NOMO-1 (cell line): ENCODE results near the gene SPTAN1.
"Not testable (repeated sequence)": the region's sequence is repeated elsewhere in the genome, so short reads cannot be mapped to it uniquely, and the experiment has no call there.

Experiments
- DNase-seq, 2 experiments: peaks; one replicate each; lab custom pipeline; 2025; ENCODE audit not compliant: unreplicated experiment in 2 of 2; lab: John Stamatoyannopoulos, UW

Gene SPTAN1

GRCh38 chr9:128552744-128553440, 505 bp downstream of the SPTAN1 start:
- peak in 1 of 2 experiments; percentile 35 for DNase-seq

- no peak for DNase-seq
Observed at GRCh38 chr9:128553728-128554127, 1.3 kb downstream of the SPTAN1 start.

GRCh38 chr9:128554155-128554862, 1.9 kb downstream of the SPTAN1 start:
- no peak for DNase-seq

- DNase-seq: no peak
Observed at GRCh38 chr9:128555180-128555721, 2.9 kb downstream of the SPTAN1 start.

- no peak for DNase-seq
Observed at GRCh38 chr9:128556276-128556675, 3.9 kb downstream of the SPTAN1 start.

DNA sequence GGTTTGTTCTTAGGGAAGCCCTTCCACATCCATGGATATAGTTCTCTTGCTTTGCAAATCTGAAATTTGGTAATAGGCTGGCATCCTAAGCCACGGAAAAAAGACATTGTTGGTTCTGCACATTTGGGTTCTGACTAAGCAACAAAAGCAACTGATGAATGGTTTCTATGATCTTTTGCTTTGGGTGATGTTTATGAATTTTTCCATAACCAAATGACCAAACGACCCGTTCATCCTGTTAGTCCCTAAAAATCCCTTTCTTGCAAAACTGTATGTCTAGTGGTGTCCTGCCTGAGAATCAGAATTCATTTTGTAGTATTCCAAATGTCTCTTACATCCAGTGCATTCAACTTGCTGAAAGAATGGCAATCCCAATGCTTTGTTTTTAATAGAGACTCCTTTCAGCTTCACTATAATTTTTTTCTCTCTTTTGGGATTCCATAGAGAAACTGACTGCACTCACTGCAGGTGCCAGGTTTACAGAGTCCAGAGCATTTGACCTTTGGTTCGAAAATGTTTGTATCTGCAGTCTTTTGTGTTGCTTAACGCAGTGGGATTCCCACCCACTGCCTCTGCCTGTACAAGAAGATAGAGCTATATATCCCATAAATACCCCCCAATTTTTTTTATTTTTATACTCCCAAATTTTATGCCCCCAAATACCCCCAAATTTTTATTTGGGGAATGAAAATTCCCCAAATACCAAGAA, 4.7 kb downstream of the SPTAN1 start:
- DNase-seq: no peak

GRCh38 chr9:128558431-128559310, 6.3 kb downstream of the SPTAN1 start:
- no peak for DNase-seq

DNA sequence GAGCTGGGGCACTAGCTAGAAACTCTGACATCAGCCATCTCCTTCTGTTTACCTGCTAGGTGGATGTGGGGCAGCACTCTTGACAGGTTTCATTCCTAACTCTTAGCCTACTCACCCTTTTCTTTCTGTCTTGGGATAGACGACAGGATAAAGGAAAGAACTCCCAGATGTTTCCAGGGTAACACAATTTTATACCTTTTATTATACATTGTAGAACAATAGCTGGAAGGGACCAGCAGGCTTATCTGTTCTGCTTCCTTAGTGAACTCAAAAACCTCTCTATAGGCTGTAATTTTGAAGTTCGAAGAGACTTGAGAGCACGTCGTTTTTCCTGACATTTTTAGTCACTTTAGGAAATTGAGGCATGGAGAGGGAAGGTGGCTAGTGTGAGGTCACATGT, 13.2 kb downstream of the SPTAN1 start:
- DNase-seq: no peak

DNA sequence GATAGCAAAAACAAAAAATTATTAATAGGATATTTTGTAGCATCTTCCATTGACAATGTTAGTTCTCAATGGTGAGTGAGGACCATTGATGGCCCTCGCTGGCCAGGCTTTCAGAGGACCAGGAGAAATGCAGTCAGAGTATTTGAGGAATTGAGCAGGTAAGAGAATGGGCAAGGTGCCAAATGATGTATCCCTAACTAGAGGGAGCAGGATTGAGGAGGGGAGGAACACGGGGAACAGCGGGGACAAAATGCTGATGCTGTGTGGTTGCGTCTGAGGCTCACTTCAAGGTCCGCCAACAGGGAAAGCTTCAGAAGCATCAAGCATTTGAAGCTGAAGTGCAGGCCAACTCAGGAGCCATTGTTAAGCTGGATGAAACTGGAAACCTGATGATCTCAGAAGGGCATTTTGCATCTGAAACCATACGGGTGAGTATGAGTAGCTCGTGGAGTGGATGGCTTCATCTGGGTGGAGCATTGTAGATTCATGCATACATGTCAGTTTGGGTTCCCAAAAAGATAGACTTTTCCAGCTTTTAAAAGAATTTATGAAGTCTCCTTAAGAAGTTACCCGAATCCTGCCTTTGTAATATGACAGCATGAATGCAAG, 16.2 kb downstream of the SPTAN1 start:
- DNase-seq: no peak

DNA sequence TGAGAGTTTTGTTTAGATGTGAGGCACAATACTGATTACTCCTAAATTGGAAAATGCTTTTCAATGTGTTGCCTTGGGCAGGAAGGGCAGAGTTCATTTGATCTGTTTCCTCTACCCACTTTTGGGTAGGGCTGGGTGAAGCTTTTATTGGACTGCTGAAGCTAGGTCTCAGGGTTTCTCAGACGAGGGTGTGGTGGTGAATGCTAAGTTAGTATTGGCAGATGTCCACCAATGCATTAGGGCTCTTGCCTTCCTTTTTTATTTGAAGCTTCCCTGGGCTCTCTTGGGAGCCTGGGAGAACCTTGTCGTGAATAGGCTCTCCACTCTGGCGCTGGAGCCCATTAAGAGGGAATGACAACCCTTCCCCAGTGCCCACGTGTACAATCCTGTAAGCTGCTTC, 23.1 kb downstream of the SPTAN1 start:
- DNase-seq: no peak

GRCh38 chr9:128575916-128576315, 23.5 kb downstream of the SPTAN1 start:
- no peak for DNase-seq

DNA sequence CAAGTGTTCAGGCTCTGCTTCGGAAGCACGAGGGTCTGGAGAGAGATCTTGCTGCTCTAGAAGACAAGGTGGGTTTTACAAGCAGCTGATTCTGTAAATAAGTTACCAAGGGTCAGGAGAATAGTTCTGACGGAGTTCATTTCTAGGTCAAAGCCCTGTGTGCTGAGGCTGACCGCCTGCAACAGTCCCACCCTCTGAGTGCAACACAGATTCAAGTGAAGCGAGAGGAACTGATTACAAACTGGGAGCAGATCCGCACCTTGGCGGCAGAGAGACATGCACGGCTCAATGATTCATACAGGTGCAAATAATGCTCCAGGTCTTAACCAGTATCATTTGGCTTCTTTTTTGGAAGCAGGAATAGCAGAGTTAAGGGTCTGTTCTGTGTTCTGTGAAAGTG, 24.8 kb downstream of the SPTAN1 start:
- DNase-seq: no peak

- no peak for DNase-seq
Observed at GRCh38 chr9:128579194-128579593, 26.8 kb downstream of the SPTAN1 start.

DNA sequence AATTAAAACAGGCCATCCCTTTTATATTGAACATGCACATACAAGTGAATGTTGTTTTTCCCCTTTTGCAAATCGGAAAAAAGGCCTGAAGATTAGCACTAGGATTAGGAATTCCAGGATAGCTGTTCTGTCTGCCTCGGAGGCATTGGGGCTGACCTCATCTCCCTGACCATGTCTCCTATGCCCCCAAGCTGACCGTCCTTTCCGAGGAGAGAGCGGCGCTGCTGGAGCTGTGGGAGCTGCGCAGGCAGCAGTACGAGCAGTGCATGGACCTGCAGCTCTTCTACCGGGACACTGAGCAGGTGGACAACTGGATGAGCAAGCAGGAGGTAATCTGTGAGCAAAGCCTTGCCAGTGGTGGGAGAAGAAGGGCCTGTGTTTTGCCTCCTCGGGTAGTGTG, 28.3 kb downstream of the SPTAN1 start:
- no peak for DNase-seq

- DNase-seq: not testable (repeated sequence)
Observed at GRCh38 chr9:128585155-128585554, 32.8 kb downstream of the SPTAN1 start.

DNA sequence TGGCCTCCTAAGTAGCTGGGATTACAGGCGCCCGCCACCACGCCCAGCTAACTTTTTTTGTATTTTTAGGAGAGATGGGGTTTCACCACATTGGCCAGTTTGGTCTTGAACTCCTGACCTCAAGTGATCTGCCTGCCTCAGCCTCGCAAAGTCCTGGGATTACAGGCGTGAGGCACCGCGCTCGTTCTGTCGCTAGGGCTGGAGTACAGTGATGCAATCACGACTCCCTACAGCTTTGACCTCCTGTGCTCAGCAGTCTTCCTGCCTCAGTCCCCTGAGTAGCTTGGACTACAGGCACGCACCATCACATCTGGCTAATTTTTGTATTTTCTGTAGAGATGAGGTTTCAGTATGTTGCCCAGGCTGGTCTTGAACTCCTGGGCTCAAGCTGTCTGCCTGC, 34.5 kb downstream of the SPTAN1 start:
- DNase-seq: not testable (repeated sequence)

DNA sequence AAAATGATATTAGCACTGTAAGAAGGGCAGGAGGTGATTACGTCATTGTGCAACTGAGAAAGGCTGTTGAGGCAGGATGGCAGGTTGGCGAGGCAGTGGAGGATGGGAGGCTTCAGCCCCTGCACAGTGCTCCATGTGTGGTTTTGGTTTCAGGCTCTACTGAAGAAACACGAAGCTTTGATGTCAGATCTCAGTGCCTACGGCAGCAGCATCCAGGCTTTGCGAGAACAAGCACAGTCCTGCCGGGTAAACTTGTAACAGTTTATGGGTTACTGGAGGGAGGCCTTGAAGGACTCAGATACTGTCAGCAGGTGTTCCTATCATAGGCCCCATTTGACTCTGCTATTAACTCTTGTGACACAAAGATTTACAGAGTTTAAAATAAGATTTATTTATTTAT, 35.1 kb downstream of the SPTAN1 start:
- no peak for DNase-seq

GRCh38 chr9:128588581-128589233, 36.3 kb downstream of the SPTAN1 start:
- DNase-seq: no peak

- no peak for DNase-seq
Observed at GRCh38 chr9:128593039-128593438, 40.7 kb downstream of the SPTAN1 start.

DNA sequence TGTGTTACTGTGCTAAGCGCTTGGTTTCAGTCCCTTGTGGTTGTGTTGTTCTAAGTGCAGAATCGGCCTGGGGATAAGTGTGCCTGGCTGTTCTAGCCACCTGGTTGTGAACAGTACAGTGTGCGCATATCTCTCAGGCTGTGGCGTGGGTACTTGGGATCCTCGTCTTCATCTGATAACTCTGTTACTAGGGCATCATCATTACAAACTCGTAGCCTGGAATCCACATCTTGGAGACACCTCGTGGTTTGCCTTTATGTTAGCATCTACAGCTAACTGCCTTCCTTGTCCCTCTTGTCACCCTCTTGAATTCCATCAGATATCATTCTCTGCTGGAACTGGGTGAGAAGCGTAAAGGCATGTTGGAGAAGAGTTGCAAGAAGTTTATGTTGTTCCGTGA, 41.5 kb downstream of the SPTAN1 start:
- DNase-seq: no peak
